GM19025 (cell line): Measurements from ENCODE around the gene MAGI1.

ENCODE experiments used
- ATAC-seq: cut with Tn5 transposase; IDR thresholded peaks from one replicate; pipeline ENCODE4 v1.9.1; 2021; ENCODE audit warnings: mild to moderate bottlenecking, low read depth, moderate library complexity; ENCODE audit not compliant: unreplicated experiment

Gene MAGI1

GRCh38 chr3:65322910-65323309, 715.8 kb downstream of the MAGI1 start:
- ATAC-seq, result no peak

GRCh38 chr3:65318231-65318630, 720.5 kb downstream of the MAGI1 start:
- ATAC-seq, result no peak

GRCh38 chr3:65314916-65315315, 723.8 kb downstream of the MAGI1 start:
- ATAC-seq, result no peak

GRCh38 chr3:65314269-65314668, 724.4 kb downstream of the MAGI1 start:
- ATAC-seq, result no peak

- no peak for ATAC-seq
These were observed 725.1 kb downstream of the MAGI1 start for GRCh38 chr3:65313666-65314065.

GRCh38 chr3:65305836-65306235, 732.9 kb downstream of the MAGI1 start:
- ATAC-seq, result no peak
